Tibial nerve (tissue), 4 donors: Measurements from ENCODE around the gene ALPP.

Experiments
- CTCF ChIP-seq, 5 experiments: fragments of 200-600 bp in 3 of 5; fragments of 450-650 bp in 2 of 5; sonication (generic) in 3 of 5; IDR thresholded peaks; one replicate each; pipeline ENCODE4 v1.5.1; 2016 to 2019; ENCODE audit warnings: antibody characterized with exemption in 5 of 5, mild to moderate bottlenecking in 3 of 5, moderate library complexity in 2 of 5
- EP300 ChIP-seq, 2 donors: sonication (generic); formaldehyde crosslinking; IDR thresholded peaks; one replicate each; pipeline ENCODE4 v1.6.1; 2017; ENCODE audit warnings: antibody characterized with exemption in 2 of 2, mild to moderate bottlenecking in 1 of 2

- TF ChIP-seq CTCF (IDR thresholded peaks at IDR 0.05) (no peak), EP300 (IDR thresholded peaks at IDR 0.05) (no peak)
These were observed 18.1 kb downstream of the ALPP start for GRCh38 chr2:232396683-232397082.
